MM.1S (cell line): Measurements from ENCODE around the gene PTPRR.

ENCODE experiments used
- DNase-seq: peaks from one replicate; pipeline ENCODE4 v3.0.0-alpha.2; 2015
- H2AFZ ChIP-seq: fragments of 300-600 bp; sonication (generic); 2 replicates; pipeline ENCODE4 v1.6.0; 2016; ENCODE audit warnings: antibody characterized with exemption, low read length
- H3F3A ChIP-seq: fragments of 300-600 bp; sonication (generic); 2 replicates; pipeline ENCODE4 v1.6.1; 2016; ENCODE audit warnings: mild to moderate bottlenecking, antibody characterized with exemption, low read length, moderate library complexity, mixed read lengths; ENCODE audit not compliant: insufficient read depth
- H3K27ac ChIP-seq: fragments of 300-600 bp; sonication (generic); 2 replicates; pipeline ENCODE4 v1.5.1; 2016; ENCODE audit warnings: mild to moderate bottlenecking, low read length
- H3K27me3 ChIP-seq: fragments of 300-600 bp; sonication (generic); replicated peaks from 2 replicates; pipeline ENCODE4 v1.6.0; 2016; ENCODE audit warnings: low read length; ENCODE audit not compliant: insufficient read depth
- H3K36me3 ChIP-seq: fragments of 300-600 bp; sonication (generic); replicated peaks from 2 replicates; pipeline ENCODE4 v1.6.1; 2016; ENCODE audit warnings: mild to moderate bottlenecking, low read length, mixed read lengths; ENCODE audit not compliant: insufficient read depth
- H3K4me1 ChIP-seq: fragments of 300-600 bp; sonication (generic); 2 replicates; pipeline ENCODE4 v1.6.1; 2016; ENCODE audit warnings: low read length, mixed read lengths
- H3K4me2 ChIP-seq: fragments of 300-600 bp; sonication (generic); 2 replicates; pipeline ENCODE4 v1.6.0; 2016; ENCODE audit warnings: low read depth, low read length
- H3K4me3 ChIP-seq: fragments of 300-600 bp; sonication (generic); 2 replicates; pipeline ENCODE4 v1.5.1; 2016; ENCODE audit warnings: low read length, mixed read lengths
- H3K79me2 ChIP-seq: fragments of 300-600 bp; sonication (generic); 2 replicates; pipeline ENCODE4 v1.6.1; 2016; ENCODE audit warnings: mixed run types, low read length, mixed read lengths
- H3K9ac ChIP-seq: fragments of 300-600 bp; sonication (generic); 2 replicates; pipeline ENCODE4 v1.6.1; 2016; ENCODE audit warnings: low read length, mixed read lengths
- H3K9me2 ChIP-seq: fragments of 300-600 bp; sonication (generic); replicated peaks from 2 replicates; pipeline ENCODE4 v1.6.1; 2016; ENCODE audit warnings: mild to moderate bottlenecking, low read length, mixed read lengths; ENCODE audit not compliant: insufficient read depth
- H3K9me3 ChIP-seq: fragments of 300-600 bp; sonication (generic); replicated peaks from 2 replicates; pipeline ENCODE4 v1.6.1; 2016; ENCODE audit warnings: mild to moderate bottlenecking, low read length, mixed read lengths; ENCODE audit not compliant: insufficient read depth
- H4K20me1 ChIP-seq: fragments of 300-600 bp; sonication (generic); 2 replicates; pipeline ENCODE4 v1.6.1; 2016; ENCODE audit warnings: mild to moderate bottlenecking, low read length, moderate library complexity, mixed read lengths; ENCODE audit not compliant: insufficient read depth
- CTCF ChIP-seq: fragments of 300-600 bp; sonication (generic); IDR thresholded peaks from 2 replicates; pipeline ENCODE4 v1.5.1; 2016; ENCODE audit warnings: antibody characterized with exemption, low read length, mixed read lengths
- EZH2 ChIP-seq: fragments of 300-600 bp; sonication (generic); optimal IDR thresholded peaks from 2 replicates; pipeline ENCODE3; 2017; ENCODE audit warnings: low read depth, mild to moderate bottlenecking, antibody characterized with exemption, low read length, mixed read lengths
- EZH2phosphoT487 ChIP-seq: fragments of 300-600 bp; sonication (generic); IDR thresholded peaks from 2 replicates; pipeline ENCODE4 v1.6.1; 2018; ENCODE audit warnings: antibody characterized with exemption, low read length

PTPRR gene

GRCh38 chr12:70733385-70733784, 187.2 kb downstream of the PTPRR start:
- Histone ChIP-seq H3K9me3 (no peaks in the 10 kb centered on the region), H3K9ac (no peak overlapping the region), H3K27ac (no peak overlapping the region), H3K9me2 (no peaks in the 10 kb centered on the region), H3K4me2 (no peak overlapping the region), H3K27me3 (no peaks in the 10 kb centered on the region), H3K4me3 (no peak overlapping the region), H3K36me3 (no peaks in the 10 kb centered on the region), H3K4me1 (no peaks in the 10 kb centered on the region), H2AFZ (no peak overlapping the region), H3K79me2 (no peaks in the 10 kb centered on the region), H3F3A (no peaks in the 10 kb centered on the region), H4K20me1 (no peaks in the 10 kb centered on the region)
- DNase-seq, result peak; percentile 73
- TF ChIP-seq EZH2 (no peak), CTCF (peak; percentile 58)

- no peaks in the 10 kb centered on the region for H3K4me1 ChIP-seq
- H3K9me2 ChIP-seq, result no peaks in the 10 kb centered on the region
- no peaks in the 10 kb centered on the region for H3K36me3 ChIP-seq
- no peak overlapping the region for H2AFZ ChIP-seq
- H3K27ac ChIP-seq, result no peak overlapping the region
- TF ChIP-seq EZH2phosphoT487, result no peak
- TF ChIP-seq EZH2, result no peak
- TF ChIP-seq CTCF, result no peak
- H3K4me2 ChIP-seq, result no peak overlapping the region
- no peaks in the 10 kb centered on the region for H3K79me2 ChIP-seq
- no peak for DNase-seq
- no peaks in the 10 kb centered on the region for H4K20me1 ChIP-seq
- H3K9me3 ChIP-seq, result no peaks in the 10 kb centered on the region
- no peak overlapping the region for H3K4me3 ChIP-seq
- no peak overlapping the region for H3K9ac ChIP-seq
- H3F3A ChIP-seq, result no peaks in the 10 kb centered on the region
- H3K27me3 ChIP-seq, result no peaks in the 10 kb centered on the region
These were observed 188.3 kb downstream of the PTPRR start for GRCh38 chr12:70732287-70732686.

- H3K4me2 ChIP-seq, result no peak overlapping the region
- TF ChIP-seq EZH2phosphoT487 (no peak), EZH2 (no peak), CTCF (no peak)
- no peak overlapping the region for H3K9ac ChIP-seq
- no peak for DNase-seq
- H3K27ac ChIP-seq, result no peak overlapping the region
- H3K9me2 ChIP-seq, result no peaks in the 10 kb centered on the region
- H3K9me3 ChIP-seq, result no peaks in the 10 kb centered on the region
- H2AFZ ChIP-seq, result no peak overlapping the region
- H3F3A ChIP-seq, result no peaks in the 10 kb centered on the region
- no peaks in the 10 kb centered on the region for H3K79me2 ChIP-seq
- no peaks in the 10 kb centered on the region for H4K20me1 ChIP-seq
- no peaks in the 10 kb centered on the region for H3K36me3 ChIP-seq
- H3K4me1 ChIP-seq, result no peaks in the 10 kb centered on the region
- H3K4me3 ChIP-seq, result no peak overlapping the region
- H3K27me3 ChIP-seq, result no peaks in the 10 kb centered on the region
These were observed 189.8 kb downstream of the PTPRR start for GRCh38 chr12:70730675-70731180.
